HL-60 (cell line): ENCODE results near the gene CEP135.

Experiments used
- POLR2AphosphoS5 ChIP-seq: IDR thresholded peaks from 2 replicates; pipeline ENCODE4 v1.6.1; 2012; ENCODE audit warnings: low read depth
- SPI1 ChIP-seq: IDR thresholded peaks from 2 replicates; pipeline ENCODE4 v1.6.1; 2012; ENCODE audit warnings: low read depth, mild to moderate bottlenecking, borderline replicate concordance
- TF ChIP-seq, protein P1 (sequence below): IDR thresholded peaks from one replicate; pipeline ENCODE4 v1.5.1; 2011; ENCODE audit warnings: low read length, control low read depth, inconsistent platforms; ENCODE audit not compliant: insufficient read depth

DNA sequence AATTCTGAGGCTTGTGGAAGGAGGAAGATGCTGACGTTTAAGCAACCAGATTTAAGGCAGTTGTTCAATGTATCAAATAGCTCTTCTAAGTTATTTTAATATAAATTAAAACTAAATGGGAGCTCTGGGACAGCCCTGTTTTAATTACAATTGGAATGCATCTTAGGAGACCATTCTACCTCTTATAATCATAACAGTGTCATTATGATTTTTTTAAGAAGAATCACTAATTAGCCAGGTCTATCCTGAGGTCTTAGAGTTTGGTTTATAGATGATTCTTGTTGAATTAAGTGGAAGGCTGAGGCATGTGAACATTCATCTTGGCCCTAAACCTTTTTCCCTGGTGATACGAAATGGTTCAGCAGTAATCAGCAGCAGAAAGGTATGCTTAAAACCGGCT is 113.4 kb downstream of the CEP135 start:
- TF ChIP-seq, protein P1, sequence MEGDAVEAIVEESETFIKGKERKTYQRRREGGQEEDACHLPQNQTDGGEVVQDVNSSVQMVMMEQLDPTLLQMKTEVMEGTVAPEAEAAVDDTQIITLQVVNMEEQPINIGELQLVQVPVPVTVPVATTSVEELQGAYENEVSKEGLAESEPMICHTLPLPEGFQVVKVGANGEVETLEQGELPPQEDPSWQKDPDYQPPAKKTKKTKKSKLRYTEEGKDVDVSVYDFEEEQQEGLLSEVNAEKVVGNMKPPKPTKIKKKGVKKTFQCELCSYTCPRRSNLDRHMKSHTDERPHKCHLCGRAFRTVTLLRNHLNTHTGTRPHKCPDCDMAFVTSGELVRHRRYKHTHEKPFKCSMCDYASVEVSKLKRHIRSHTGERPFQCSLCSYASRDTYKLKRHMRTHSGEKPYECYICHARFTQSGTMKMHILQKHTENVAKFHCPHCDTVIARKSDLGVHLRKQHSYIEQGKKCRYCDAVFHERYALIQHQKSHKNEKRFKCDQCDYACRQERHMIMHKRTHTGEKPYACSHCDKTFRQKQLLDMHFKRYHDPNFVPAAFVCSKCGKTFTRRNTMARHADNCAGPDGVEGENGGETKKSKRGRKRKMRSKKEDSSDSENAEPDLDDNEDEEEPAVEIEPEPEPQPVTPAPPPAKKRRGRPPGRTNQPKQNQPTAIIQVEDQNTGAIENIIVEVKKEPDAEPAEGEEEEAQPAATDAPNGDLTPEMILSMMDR, result no peak
- TF ChIP-seq SPI1, result no peak
- TF ChIP-seq POLR2AphosphoS5, result no peak
